ENCODE measurements around the gene GRIK4.

GRCh38 chr11:120554766-120555432 is 43.4 kb downstream of the GRIK4 start:
- no peak for TF ChIP-seq CTCF (IDR thresholded peaks at IDR 0.05; ENCODE audit: low read length)
- no peak for TF ChIP-seq EZH2 (IDR thresholded peaks at IDR 0.05; ENCODE audit: borderline replicate concordance, low read length)

Measured in OCI-LY1 (cell line).